Measurements from ENCODE around the gene KANTR.

Gene KANTR

DNA sequence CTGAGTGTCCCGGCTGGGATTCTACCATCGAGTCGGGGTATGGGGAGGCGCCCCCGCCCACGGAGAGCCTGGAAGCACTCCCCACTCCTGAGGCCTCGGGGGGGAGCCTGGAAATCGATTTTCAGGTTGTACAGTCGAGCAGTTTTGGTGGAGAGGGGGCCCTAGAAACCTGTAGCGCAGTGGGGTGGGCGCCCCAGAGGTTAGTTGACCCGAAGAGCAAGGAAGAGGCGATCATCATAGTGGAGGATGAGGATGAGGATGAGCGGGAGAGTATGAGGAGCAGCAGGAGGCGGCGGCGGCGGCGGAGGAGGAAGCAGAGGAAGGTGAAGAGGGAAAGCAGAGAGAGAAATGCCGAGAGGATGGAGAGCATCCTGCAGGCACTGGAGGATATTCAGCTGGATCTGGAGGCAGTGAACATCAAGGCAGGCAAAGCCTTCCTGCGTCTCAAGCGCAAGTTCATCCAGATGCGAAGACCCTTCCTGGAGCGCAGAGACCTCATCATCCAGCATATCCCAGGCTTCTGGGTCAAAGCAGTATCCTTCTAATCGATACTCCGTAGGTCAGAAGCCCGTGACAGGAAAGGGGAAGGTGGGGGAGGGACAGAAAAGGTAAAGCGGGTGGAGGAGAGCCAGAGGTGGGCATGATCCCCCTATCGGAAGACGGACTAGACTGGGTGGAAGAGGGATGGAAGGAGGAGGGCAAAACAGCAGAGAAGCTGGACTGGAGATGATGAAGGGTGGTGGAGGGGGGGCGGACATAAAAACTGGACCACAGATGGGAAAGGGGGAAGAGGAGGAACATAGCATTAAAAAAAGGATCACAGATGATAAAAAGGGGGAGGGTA is 10.9 kb upstream of the KANTR start:
- H3K27ac ChIP-seq = peak overlapping the region; percentile 80
- no peak for TF ChIP-seq CTCF (IDR thresholded peaks at IDR 0.05; ENCODE audit: low read depth, low read length)

GRCh38 chrX:53084043-53084570 is 9.8 kb upstream of the KANTR start:
- Histone ChIP-seq H3K36me3 (peaks cover 28% of the 10 kb centered on the region), H3K4me3 (ENCODE audit: low read depth, low read length) (no peak overlapping the region), H3K27ac (no peak overlapping the region), H3K9me3 (ENCODE audit: severe bottlenecking) (no peaks in the 10 kb centered on the region), H3K27me3 (ENCODE audit: insufficient read depth, low read depth, severe bottlenecking) (peaks cover 13% of the 10 kb centered on the region)
- DNase-seq = no peak
- no peak for TF ChIP-seq CTCF (IDR thresholded peaks at IDR 0.05; ENCODE audit: low read depth, low read length)

More for the DNA sequence above, 10.9 kb upstream of the KANTR start:
- peaks cover 27% of the 10 kb centered on the region for H3K36me3 ChIP-seq
- H3K4me3 ChIP-seq (ENCODE audit: low read depth, low read length) = peak overlapping the region; percentile 66
- no peaks in the 10 kb centered on the region for H3K9me3 ChIP-seq (ENCODE audit: severe bottlenecking)
- no peak for DNase-seq
- peaks cover 13% of the 10 kb centered on the region for H3K27me3 ChIP-seq (ENCODE audit: insufficient read depth, low read depth, severe bottlenecking)

DNA sequence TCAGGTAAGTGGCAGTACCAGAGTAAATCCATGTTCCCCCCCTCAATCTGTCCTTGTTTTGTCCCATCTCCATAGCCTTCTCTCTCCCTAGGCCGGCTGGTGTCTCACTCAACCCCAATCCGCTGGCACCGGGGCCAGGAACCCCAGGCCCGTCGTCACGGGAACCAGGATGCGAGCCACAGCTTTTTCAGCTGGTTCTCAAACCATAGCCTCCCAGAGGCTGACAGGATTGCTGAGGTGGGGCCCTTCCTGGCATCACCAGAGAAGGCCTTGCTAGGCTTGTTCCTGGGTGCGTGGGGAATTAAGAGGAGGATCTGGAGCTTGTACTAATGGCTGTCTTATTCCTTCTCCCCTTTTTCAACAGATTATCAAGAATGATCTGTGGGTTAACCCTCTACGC is 9.1 kb upstream of the KANTR start:
- H3K4me3 ChIP-seq (ENCODE audit: low read depth, low read length) = no peak overlapping the region
- H3K27ac ChIP-seq = no peak overlapping the region
- peaks cover 28% of the 10 kb centered on the region for H3K36me3 ChIP-seq
- no peaks in the 10 kb centered on the region for H3K9me3 ChIP-seq (ENCODE audit: severe bottlenecking)
- no peak for TF ChIP-seq CTCF (IDR thresholded peaks at IDR 0.05; ENCODE audit: low read depth, low read length)
- no peak for DNase-seq
- H3K27me3 ChIP-seq (ENCODE audit: insufficient read depth, low read depth, severe bottlenecking) = peaks cover 13% of the 10 kb centered on the region

GRCh38 chrX:53085661-53086229 is 8.2 kb upstream of the KANTR start:
- no peak for TF ChIP-seq CTCF (IDR thresholded peaks at IDR 0.05; ENCODE audit: low read depth, low read length)
- Histone ChIP-seq H3K4me3 (ENCODE audit: low read depth, low read length) (no peak overlapping the region), H3K36me3 (peaks cover 28% of the 10 kb centered on the region), H3K27me3 (ENCODE audit: insufficient read depth, low read depth, severe bottlenecking) (peaks cover 13% of the 10 kb centered on the region), H3K27ac (no peak overlapping the region), H3K9me3 (ENCODE audit: severe bottlenecking) (no peaks in the 10 kb centered on the region)
- no peak for DNase-seq

DNA sequence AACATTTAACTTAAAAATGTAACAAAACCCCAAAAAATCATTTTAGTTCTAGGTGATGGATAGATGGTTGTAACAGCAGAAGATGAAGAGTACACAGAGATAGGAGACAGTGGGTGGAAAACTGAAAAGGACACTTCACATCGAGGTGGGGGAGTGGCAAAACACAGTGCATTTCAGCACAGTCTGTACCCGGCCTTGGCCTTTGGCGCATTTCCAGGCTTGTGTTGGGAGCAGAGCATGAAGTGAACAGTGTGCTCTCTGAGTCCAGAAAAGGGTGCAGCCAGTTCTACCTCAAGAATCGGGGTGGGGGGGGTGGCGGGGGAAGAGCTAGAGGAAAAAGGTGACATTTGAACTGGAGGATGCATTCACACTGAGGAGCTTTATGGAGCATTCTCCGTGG is 7.5 kb upstream of the KANTR start:
- H3K27me3 ChIP-seq (ENCODE audit: insufficient read depth, low read depth, severe bottlenecking) = peaks cover 13% of the 10 kb centered on the region
- peaks cover 28% of the 10 kb centered on the region for H3K36me3 ChIP-seq
- H3K4me3 ChIP-seq (ENCODE audit: low read depth, low read length) = no peak overlapping the region
- no peak overlapping the region for H3K27ac ChIP-seq
- H3K9me3 ChIP-seq (ENCODE audit: severe bottlenecking) = no peaks in the 10 kb centered on the region
- no peak for DNase-seq
- no peak for TF ChIP-seq CTCF (IDR thresholded peaks at IDR 0.05; ENCODE audit: low read depth, low read length)
